Chondrocyte (in vitro differentiated cells): ENCODE results near the gene USP36. TPM values are rescaled to one million over a fixed set of nuclear protein-coding genes. Genes with fewer than 3 reads are reported as not detected.

ENCODE experiments used
- DNase-seq: peaks from one replicate; pipeline ENCODE4 v3.0.0; 2021; ENCODE audit warnings: mixed read lengths, low spot score
- H3K27ac Mint-ChIP-seq: one replicate; pipeline ENCODE4 v1.8.0; 2021; ENCODE audit warnings: mild to moderate bottlenecking, moderate library complexity, mixed read lengths; ENCODE audit not compliant: unreplicated experiment
- H3K27me3 Mint-ChIP-seq: 2 replicates; pipeline ENCODE4 v1.8.0; 2021; ENCODE audit warnings: low read depth, mixed read lengths
- H3K36me3 Mint-ChIP-seq: 2 replicates; pipeline ENCODE4 v1.8.0; 2021; ENCODE audit warnings: low read depth, mixed read lengths
- H3K4me1 Mint-ChIP-seq: 2 replicates; pipeline ENCODE4 v1.8.0; 2021; ENCODE audit warnings: low read depth, mild to moderate bottlenecking, mixed read lengths
- H3K4me3 Mint-ChIP-seq: one replicate; pipeline ENCODE4 v1.8.0; 2021; ENCODE audit warnings: mild to moderate bottlenecking, moderate library complexity, mixed read lengths; ENCODE audit not compliant: unreplicated experiment
- H3K9me3 Mint-ChIP-seq: 2 replicates; pipeline ENCODE4 v1.8.0; 2021; ENCODE audit warnings: low read depth, mixed read lengths
- total RNA-seq: library from RNA; stranded (reverse); gene quantifications from 3 replicates; pipeline ENCODE4 v1.2.1, GENCODE V29; 2021
- TF ChIP-seq, protein P1 (sequence below): fragments of 200-600 bp; sonication (generic); IDR thresholded peaks from 2 replicates; pipeline ENCODE4 v1.5.0; 2021; ENCODE audit warnings: antibody characterized with exemption, mild to moderate bottlenecking, moderate library complexity

Gene USP36
- total RNA-seq, 1 donor from 2014 or later: 45.1 TPM

DNA sequence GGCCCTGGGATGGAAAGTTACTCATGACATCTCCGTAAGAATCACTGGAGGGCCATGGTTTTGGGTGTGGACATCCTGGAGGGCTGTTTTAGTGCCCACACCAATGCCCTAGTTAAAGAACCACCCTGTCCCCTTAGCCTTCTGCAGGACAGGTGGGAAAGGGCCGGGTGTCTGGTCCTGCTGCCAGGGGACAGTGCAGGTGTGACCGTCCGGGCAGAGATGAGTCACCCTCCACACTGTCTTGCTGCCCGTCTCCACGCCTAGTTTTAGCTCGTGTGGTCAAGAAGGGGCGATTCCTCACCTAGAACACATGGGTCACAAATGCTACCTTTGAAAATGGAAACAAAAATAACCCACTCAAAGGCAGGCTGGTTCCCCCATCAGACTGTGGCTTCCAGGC is 45.3 kb upstream of the USP36 start:
- Mint-ChIP-seq H3K4me3 (no peak overlapping the region), H3K27me3 (no peaks in the 10 kb centered on the region), H3K4me1 (peaks cover 64% of the 10 kb centered on the region), H3K27ac (peak overlapping the region; percentile 17), H3K36me3 (peaks cover 4% of the 10 kb centered on the region), H3K9me3 (no peaks in the 10 kb centered on the region)
- TF ChIP-seq, protein P1, sequence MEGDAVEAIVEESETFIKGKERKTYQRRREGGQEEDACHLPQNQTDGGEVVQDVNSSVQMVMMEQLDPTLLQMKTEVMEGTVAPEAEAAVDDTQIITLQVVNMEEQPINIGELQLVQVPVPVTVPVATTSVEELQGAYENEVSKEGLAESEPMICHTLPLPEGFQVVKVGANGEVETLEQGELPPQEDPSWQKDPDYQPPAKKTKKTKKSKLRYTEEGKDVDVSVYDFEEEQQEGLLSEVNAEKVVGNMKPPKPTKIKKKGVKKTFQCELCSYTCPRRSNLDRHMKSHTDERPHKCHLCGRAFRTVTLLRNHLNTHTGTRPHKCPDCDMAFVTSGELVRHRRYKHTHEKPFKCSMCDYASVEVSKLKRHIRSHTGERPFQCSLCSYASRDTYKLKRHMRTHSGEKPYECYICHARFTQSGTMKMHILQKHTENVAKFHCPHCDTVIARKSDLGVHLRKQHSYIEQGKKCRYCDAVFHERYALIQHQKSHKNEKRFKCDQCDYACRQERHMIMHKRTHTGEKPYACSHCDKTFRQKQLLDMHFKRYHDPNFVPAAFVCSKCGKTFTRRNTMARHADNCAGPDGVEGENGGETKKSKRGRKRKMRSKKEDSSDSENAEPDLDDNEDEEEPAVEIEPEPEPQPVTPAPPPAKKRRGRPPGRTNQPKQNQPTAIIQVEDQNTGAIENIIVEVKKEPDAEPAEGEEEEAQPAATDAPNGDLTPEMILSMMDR: no peak
- DNase-seq: no peak

DNA sequence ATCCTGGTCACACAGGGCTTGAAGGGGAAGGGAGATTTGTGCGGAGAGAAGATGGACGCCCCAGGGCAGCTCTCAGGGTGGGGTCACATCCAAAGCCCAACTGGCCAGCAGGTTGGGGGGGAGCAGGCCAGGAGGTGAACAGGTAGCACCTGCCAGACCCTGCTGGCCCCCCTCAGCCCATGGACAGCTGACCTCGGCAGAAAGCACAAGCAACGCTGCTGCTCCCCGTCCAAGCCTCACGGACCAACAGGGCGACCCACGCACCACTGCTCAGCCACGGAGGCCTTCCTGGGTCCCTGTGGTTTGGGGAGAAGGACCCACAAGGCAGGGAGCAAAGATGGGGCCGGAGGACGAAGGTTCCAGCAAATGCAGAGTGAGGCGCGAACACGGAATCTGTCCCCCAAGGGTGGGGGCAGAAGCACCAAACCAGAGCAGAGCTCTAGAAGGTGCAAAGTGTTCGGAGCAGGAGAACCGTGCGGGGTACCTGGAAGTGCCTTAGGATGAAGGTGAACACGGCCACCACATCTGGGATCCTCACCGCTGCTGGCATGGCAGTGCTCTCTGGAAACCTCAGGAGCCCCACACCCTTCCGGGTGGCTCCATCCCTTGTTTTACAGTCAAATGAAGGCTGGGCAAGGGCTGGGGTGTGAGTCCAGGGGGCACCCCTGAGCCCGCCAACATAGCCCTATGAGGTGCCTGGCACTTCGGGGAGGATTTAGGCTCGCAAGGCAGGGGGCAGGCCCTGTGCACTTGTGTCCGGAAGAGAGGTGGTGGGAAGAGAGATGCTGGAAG is 44.5 kb upstream of the USP36 start:
- DNase-seq: no peak
- Mint-ChIP-seq H3K27ac (peak overlapping the region; percentile 95), H3K4me1 (peaks cover 69% of the 10 kb centered on the region), H3K27me3 (no peaks in the 10 kb centered on the region), H3K4me3 (no peak overlapping the region), H3K9me3 (no peaks in the 10 kb centered on the region), H3K36me3 (no peaks in the 10 kb centered on the region)
- TF ChIP-seq, protein P1: no peak

DNA sequence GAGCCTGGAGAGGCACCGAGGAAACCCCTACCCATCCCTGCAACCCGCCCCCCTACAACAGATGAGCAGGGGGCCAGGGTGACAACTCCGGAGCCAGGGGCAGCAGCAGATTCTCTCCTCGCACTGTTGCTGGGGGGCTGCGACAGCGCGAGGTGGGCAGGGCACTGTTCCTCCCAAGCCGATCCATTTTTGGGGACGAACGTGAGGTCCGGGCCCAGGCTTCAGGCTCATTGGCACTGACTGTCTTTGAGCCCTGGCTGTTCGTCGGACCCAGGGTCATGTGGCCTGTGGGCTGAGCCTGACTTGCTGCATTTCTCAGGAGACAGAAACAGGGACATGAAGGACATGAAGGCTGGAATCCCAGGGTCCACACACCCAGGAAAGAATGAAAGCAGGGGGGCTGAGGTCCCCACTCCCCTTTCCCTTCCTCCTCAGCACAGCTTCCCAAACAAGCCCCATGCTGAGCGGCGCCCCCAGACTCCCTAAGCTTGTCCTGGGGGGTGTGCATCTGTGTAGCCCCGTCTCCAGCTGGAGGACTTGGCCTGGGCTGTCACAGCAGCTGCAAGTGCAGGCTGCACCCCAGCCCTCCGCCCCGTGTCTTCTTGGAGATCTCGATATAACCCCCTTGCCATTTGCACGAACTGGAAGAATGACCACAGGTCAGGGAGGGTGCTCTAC is 43.7 kb upstream of the USP36 start:
- H3K4me1 Mint-ChIP-seq: peaks cover 74% of the 10 kb centered on the region
- no peaks in the 10 kb centered on the region for H3K9me3 Mint-ChIP-seq
- no peaks in the 10 kb centered on the region for H3K36me3 Mint-ChIP-seq
- TF ChIP-seq, protein P1: no peak
- peak overlapping the region; percentile 95 for H3K27ac Mint-ChIP-seq
- H3K27me3 Mint-ChIP-seq: no peaks in the 10 kb centered on the region
- H3K4me3 Mint-ChIP-seq: peak overlapping the region; percentile 55
- DNase-seq: no peak

DNA sequence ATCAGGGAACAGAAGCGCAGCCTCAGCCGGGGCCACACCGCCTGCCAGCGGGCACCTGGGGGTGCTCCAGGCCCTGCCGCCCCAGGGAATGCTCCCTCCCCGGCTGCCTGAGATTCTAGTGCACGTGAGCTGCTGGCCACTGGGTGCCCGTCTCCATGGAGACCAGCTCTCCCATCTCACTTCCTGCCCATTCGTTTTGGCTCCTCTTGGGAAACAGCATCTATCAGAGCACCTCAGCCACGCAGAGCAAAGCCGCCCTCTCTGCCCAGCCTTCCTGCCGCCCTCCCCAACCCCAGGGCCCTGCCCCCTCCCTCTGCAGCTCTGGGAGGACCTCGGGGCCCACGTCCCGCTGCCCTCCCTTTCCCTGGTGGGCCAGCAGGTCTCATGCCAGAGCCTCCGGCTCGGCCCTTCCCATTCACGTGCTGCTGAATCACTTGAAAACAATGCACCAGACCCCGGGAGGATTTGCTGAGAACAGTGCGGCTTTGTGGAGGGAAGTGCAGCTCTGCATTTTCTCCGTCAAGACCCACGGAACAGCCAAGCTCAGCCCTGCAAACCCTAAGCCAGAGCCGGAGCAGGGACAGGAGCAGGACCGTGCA is 43.0 kb upstream of the USP36 start:
- H3K27me3 Mint-ChIP-seq: no peaks in the 10 kb centered on the region
- peak overlapping the region; percentile 95 for H3K27ac Mint-ChIP-seq
- DNase-seq: no peak
- peaks cover 74% of the 10 kb centered on the region for H3K4me1 Mint-ChIP-seq
- H3K4me3 Mint-ChIP-seq: peak overlapping the region; percentile 55
- H3K9me3 Mint-ChIP-seq: no peaks in the 10 kb centered on the region
- TF ChIP-seq, protein P1: no peak
- H3K36me3 Mint-ChIP-seq: no peaks in the 10 kb centered on the region

DNA sequence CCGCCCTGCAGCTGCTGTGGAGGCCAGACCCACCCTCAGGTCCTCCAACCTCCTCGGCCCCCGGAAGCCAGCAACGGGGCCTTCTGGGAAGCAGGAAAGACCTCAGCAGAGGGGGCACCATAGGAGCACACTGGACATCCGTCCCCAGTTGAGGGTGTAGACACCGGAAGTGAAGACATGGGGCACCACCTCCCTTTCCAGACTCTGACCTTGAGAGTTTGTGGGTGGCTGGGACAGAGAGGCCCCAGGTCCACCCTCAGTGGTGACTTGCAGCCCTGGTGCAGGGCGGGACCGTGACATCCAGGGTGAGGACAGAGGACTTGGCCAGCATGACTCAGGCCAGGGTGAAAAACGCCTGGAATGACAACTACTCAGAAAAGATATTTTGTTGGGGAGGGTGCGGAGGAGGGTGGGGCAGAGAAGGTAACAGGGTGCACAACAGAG is 42.5 kb upstream of the USP36 start:
- Mint-ChIP-seq H3K4me1 (peaks cover 79% of the 10 kb centered on the region), H3K4me3 (peak overlapping the region; percentile 55), H3K9me3 (no peaks in the 10 kb centered on the region), H3K36me3 (no peaks in the 10 kb centered on the region), H3K27ac (peak overlapping the region; percentile 95), H3K27me3 (no peaks in the 10 kb centered on the region)
- no peak for DNase-seq
- TF ChIP-seq, protein P1: no peak
